GM18867 (cell line): Measurements from ENCODE around the gene RABGGTA.

Experiments
- ATAC-seq: cut with Tn5 transposase; IDR thresholded peaks from one replicate; pipeline ENCODE4 v1.9.1; 2021; ENCODE audit warnings: mild to moderate bottlenecking, moderate library complexity; ENCODE audit not compliant: unreplicated experiment

The RABGGTA gene

DNA sequence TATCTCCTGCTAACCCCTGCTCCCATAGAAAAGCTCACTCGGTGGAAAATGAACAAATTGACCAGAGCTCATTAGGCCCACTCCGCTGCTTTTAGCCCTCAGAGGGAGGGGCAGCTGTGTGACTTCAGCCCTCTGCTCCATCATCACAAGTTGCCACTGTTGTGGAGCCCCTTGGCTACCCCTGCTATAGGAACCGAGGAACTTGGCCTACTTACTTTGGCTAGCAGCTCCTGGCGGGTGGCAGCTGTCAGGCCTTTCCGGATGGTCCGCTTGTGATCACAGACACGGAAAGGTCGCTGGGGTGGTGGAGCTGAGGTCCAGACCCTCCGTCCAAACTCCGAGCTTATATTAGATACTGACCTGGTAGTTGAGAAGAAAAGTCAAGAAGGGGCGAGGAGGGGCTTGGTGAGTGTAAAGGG is 35.8 kb upstream of the RABGGTA start:
- no peak for ATAC-seq

DNA sequence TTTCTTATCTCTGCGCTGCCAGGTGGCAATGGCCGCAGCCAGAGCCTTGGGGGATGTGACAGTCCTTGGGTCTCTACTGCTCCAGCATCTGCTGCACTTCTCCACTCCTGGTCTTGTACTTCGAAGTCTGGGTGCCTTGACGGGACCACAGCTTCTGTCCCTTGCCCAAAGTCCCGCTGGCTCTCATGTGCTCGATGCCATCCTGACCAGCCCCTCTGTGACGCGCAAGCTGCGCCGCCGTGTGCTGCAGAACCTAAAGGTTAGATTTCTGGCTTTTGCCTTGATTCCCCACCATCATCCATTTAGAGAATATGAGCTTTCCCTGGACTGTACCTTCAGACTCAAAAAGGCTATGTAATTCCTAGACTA is 32.6 kb upstream of the RABGGTA start:
- no peak for ATAC-seq

DNA sequence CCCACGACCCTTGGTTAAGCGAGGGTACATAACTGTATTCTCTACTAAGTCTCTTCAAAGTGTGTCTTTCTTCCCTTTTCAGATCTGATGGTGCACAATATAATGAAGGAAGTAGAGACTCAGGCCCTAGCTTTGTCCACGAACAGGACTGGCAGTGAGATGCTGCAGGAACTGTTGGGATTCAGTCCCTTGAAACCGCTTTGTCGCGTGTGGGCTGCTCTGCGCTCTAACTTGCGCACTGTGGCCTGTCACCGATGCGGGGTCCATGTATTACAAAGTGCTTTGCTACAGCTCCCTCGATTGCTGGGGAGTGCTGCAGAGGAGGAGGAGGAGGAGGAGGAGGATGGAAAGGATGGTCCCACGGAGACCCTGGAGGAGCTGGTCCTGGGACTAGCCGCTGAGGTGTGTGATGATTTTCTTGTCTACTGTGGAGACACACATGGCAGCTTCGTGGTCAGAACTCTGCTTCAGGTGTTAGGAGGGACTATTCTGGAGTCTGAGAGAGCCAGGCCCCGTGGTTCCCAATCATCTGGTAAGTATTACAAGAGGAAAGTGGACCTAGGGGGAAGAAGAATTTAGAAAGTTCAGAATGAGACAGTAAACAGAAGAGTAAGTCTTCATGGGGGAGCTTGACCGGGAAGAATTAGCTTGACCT is 29.1 kb upstream of the RABGGTA start:
- no peak for ATAC-seq

DNA sequence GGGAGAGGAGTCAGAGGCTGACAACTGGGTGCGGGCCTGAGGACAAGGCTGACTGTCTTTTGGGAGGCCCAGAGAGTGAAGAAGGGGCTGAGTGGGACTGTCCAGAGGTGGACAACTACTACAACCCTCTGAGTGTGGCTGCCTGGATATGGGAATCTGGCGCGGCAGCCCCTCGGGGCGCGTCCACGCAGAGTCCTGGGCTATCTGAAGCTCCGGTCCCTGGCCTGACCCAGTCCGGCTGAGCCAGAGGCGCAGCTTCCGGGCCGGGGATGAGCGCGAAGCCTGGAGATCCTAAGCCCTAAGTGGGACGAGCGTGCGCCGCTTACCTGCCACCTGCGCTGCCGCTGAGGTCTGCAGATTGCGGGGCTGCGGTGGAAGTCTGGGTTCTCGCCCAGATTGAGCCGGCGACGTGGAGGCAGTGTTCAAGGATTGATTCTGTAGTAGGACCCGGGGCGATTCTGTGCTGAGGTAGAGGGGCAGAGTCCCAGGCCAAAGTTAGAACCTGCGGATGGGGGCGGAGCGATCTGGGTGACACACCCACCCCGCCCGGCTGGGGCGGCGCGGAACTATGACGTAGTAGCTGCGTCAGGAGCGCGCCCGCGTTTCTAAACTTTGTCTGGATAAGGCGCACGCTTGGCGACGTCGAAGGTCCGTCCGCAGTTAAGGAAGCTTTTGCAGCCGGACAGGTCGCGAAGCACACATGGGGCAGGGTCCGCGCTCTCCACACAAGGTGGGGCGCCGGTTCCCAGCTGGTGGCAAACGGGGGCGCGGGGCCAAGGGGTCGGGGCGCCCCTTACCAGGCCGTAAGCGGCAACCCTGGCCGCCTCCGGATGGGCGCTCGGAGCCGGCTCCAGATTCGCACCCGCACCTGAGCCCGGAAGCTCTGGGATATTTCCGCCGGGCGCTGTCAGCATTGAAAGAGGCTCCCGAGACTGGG is 28.1 kb upstream of the RABGGTA start, which contains the start of the genes DHRS1 and NOP9:
Gene DHRS1, minus strand, starts transcription at position 526 of the 937 bp plus-strand sequence. CDS start 674 bp downstream, outside the sequence.
Gene NOP9, plus strand, starts transcription at position 596 of the 937 bp plus-strand sequence. Its CDS starts 105 bp downstream, at position 701.
- ATAC-seq = peak; percentile 75

GRCh38 chr14:24298892-24299254 is 27.5 kb upstream of the RABGGTA start:
- ATAC-seq = no peak

DNA sequence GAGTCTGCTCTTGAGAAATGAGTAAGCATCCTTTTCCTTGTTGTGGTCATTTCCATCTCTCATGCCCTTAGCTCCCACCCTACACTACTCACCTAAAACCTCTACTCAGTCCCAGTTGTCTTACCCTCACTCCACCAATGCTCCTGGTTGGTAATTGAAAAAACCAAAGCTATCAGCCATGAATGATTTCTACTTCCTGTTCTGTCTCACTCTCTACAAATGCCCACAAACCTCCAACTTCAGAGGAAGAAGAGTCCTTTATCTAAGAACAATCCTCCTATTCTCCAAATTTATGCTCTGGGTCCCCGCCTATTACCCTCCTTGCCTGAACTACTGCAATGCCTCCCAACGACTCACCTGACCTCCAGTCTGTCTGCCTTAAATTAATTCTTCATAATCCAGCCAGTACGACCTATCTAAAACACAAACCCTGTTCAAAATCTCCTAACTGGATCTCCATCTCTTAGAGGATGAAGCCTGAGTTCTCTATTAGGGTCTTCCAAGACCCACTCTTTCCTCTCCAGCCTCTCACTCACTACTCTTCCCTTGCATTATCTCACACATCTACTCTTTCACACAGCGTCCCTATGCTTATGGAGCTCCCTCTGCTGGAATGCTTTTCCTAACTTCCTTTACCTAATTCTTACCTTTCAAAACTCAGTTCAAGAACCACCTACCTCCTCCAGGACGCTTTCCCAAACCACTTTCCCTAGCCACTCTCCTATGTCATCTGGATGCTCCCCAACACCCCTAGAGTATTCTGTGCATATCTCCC is 26.0 kb upstream of the RABGGTA start:
- peak; percentile 2 for ATAC-seq

DNA sequence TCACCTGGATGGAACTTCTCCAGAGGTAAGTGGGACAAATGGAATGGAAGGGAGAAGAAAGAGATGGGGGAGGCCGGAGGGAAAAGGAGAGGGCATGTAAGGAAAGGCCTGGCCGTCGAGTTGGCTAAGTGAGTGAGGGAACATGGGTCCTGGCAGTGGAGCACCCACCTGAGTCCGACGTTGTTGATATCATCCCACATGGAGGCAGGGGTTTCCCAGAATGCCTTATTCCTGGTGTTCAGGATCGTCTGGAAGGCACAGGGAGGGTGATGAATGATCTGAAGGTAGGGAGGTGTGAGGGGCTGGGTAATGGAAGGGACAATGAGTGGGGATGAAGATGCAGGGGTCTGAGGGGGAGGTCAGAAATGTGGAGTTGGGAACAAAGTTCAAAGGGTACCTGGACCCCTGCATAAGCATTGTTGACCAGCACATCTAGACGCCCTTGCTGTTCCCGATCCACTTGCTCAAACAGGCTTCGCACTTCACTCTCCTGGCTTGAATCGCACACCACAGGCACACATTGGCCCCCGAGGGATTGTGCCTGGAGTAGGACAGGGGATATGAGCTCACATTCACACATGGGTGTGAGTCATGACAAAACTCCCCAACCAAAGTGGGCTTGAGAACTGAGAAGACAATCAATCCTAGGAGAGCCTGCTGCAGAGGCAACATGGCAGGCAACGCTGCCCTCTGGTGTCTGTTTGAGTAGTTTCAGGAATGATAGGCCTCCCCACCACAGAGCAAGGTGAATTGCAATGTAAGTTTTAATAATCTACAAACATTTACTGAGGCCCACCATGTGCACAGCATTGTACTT is 25.2 kb upstream of the RABGGTA start:
- ATAC-seq = peak; percentile 55

GRCh38 chr14:24293525-24293924 is 22.1 kb upstream of the RABGGTA start:
- ATAC-seq = no peak

DNA sequence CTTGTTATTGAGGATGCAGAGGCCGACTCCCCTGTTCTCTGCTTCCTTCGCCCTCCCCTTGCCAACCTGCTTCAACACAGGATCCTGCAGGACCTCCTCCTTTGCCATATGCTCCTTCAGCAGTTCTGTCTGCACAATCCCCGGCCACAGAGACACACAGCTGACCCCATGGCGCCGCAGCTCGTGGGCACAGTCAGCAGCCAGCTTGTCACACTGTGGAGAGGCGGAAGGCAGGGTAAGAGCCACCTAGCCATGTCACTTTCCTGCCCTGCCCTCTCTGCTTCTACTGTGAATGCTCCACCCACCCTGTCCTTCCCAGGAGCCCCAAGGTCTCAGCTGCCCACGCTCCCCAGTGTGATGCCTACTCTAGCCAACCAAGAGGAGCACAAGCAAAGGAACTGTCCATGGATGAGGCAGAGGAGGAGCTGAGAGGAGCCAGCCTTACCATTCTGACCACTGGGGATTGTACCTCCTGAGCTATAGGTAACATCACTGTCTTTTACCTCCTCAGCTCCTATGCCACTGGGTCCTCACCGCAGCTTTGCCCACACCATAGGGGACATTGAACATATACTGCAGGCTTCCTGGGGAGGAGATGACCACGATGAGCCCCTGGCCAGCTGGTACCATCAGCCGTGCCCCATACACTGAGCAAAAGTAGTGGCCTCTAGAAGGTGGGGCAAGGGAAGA is 20.9 kb upstream of the RABGGTA start:
- ATAC-seq = no peak

DNA sequence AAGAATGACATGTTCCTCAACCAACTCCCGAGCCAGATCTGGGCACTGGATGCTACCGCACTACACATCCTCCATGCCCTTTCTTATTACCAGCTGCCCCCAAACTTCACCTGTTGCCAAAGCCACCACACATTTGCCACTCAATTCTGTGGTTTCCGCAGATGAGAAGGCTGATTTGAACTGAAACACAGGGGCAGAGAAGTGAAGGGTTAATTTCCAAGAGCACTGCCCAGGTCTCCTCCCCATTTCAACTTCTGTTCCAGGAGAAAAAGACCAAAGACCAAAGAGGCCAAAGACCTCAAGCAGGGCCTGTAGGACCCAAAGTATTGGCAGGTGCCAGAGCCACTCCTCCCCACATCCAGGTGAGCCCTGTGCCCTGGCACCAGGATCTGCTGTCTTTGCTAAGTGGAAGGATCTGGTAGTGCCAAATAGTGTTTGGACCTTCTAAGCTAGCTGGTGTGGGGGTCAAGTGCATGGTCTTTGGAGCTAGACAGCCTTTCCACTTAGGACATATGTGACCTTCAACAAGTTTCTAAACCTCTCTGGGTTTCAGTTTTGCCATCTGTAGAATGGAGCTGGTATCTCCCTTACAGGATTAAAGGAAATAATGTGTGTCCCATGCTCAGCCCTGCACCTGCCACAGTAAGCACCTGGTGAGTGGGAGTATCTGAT is 20.2 kb upstream of the RABGGTA start:
- no peak for ATAC-seq

DNA sequence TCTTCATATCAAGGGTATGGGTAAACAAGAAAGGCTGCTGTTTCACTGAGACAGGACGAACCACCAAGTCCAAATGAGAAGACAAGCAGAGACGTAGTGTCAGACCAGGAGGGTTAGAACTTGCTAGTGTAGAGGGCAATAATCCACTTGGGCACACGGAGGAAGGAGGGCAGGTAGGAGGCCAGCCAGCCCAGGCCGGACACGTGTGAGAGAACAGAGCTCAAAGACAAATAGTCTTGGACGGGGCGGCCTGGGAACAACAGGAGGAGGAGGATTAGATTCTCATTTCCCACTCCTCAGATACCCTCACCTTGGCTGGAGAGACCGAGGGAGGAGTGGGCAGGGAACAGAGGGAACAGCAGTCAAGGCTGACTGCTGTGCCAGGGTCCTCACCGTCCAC is 19.3 kb upstream of the RABGGTA start:
- no peak for ATAC-seq

DNA sequence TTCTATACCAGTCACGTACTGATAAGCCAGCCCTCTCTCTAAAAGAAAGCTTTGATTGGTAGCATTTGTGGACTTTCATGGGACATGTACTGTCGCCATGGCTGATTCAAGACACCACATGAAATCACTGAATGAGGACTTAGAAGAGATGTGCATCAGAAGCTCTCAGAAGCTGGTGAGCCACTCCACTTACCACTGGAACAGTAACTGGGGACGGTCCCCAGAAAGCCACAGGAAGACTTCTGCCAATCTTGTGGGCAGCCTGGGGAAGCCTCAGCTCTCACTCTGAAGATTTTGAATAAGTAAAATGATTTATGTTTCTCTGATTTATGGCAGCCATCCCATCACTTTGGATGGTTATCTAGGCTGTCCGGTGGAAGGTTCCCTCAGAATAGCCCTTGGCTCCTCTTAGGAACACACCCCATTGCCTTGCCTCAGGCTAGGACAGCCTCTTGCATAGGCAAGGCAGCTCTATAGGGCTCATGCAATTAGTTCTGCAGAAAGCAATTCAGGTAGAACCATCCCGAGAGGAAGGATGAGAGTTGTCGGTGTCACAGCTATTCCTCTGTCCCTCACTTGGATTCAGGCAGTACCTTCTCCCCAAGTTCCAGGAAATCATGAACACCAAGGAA is 18.4 kb upstream of the RABGGTA start:
- no peak for ATAC-seq

DNA sequence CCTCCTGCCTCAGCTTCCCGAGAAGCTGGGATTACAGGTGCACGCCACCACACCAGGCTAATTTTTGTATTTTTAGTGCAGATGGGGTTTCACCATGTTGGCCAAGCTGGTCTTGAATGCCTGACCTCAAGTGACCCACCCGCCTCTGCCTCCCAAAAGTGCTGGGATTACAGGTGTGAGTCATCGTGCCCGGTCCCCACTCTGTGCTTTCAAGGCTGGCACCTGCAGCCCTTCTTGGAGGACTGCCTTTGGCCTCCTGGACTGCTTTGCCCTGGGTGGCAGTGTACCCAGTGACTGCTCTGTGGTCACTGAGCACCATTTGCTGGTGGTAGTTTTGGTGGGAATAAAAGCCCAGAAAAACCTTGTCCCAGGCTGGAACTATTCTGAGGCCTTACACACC is 15.6 kb upstream of the RABGGTA start:
- no peak for ATAC-seq

GRCh38 chr14:24285351-24285750 is 14.0 kb upstream of the RABGGTA start:
- ATAC-seq = no peak

- no peak for ATAC-seq
These were observed 13.2 kb upstream of the RABGGTA start for GRCh38 chr14:24284501-24285035.

DNA sequence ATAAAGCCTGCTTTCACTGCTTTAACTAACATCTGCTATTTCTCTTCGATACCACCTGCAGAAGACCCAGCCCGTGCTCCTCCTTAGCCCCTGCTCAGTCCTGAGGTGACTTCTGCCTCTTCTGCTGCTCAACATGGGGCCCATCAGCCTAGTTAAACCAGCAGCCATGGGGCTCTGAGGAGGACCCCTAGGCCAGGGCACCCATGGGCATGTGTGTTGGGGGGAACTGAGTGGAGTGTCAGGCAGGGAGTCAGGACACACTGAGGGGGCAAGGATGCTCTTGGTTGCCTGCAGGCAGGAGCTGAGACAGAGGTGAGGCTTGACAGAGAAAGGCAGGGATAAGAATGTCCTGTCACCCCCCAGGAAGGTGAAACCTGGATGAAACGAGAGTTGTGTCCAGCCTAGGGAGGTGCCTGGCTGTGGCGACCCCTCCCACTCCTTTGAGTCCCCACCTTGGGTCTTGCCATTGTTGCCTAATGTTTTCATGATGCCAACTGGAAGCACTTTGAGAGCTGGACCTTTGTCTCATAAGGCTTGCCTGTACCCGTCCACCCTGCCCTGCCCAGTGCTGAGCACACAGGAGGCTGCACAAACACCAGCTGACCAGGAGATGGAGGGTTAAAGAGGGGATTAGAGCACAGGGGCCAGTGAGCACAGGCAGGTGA is 12.5 kb upstream of the RABGGTA start:
- ATAC-seq = no peak

DNA sequence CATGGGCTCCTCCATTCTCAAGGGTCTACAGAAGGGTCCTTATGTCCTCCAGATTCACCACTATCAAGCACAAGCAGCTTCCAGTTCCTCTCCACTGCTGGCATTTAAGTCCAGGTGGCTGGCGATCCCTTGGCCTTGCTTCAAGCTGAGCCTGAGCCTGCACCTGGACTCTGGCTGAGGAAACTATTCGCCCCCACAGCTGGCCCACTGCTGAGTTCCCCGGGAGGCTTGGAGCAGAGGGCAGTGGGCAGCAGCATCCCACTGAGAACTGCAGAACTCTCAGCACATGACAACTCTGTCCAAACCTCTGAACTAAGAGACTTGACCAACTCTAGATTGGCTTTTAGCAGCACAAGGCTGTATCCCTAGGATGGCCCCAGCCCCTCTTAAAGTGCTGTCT is 11.3 kb upstream of the RABGGTA start:
- no peak for ATAC-seq

DNA sequence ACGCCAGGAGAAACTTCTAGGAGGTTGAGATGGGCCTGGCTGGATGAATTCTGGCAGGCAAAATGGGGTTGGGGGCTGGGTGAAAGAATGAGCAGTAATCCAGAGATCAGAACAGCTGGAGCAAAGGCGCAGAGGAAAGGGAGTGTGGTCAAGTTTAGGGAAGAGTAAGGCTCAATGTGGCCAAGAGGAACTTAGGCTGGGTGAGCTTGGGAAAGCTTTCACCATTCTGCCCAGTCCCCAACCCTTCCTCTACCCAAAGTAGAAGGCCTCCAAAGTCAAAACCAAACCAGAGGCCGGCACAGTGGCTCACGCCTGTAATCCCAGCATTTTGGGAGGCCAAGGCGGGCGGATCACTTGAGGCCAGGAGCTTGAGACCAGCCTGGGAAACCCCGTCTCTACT is 10.2 kb upstream of the RABGGTA start:
- ATAC-seq = no peak
